Midbrain (tissue), 1 donor: ENCODE measurements around the gene PRADC1.

Experiments used
- DNase-seq: peaks from one replicate; lab custom pipeline; 2025; lab: John Stamatoyannopoulos, UW

Gene PRADC1

GRCh38 chr2:73258913-73259215, 25.8 kb upstream of the PRADC1 start:
- no peak for DNase-seq

GRCh38 chr2:73258186-73258912, 25.3 kb upstream of the PRADC1 start:
- DNase-seq: no peak

- DNase-seq: no peak
These were observed 24.5 kb upstream of the PRADC1 start for GRCh38 chr2:73257425-73258125.

GRCh38 chr2:73257021-73257420, 24.0 kb upstream of the PRADC1 start:
- DNase-seq: no peak

GRCh38 chr2:73256618-73256922, 23.5 kb upstream of the PRADC1 start:
- no peak for DNase-seq

GRCh38 chr2:73255907-73256617, 23.0 kb upstream of the PRADC1 start:
- no peak for DNase-seq

GRCh38 chr2:73255007-73255644, 22.1 kb upstream of the PRADC1 start:
- no peak for DNase-seq

- DNase-seq: no peak
These were observed 21.4 kb upstream of the PRADC1 start for GRCh38 chr2:73254343-73255006.

GRCh38 chr2:73253901-73254300, 20.9 kb upstream of the PRADC1 start:
- no peak for DNase-seq

GRCh38 chr2:73253400-73253799, 20.4 kb upstream of the PRADC1 start:
- DNase-seq: no peak

- DNase-seq: no peak
These were observed 19.4 kb upstream of the PRADC1 start for GRCh38 chr2:73252238-73253027.

GRCh38 chr2:73250872-73251846, 18.1 kb upstream of the PRADC1 start:
- DNase-seq: no peak

GRCh38 chr2:73249636-73250035, 16.6 kb upstream of the PRADC1 start:
- DNase-seq: no peak

GRCh38 chr2:73246850-73247249, 13.8 kb upstream of the PRADC1 start:
- no peak for DNase-seq

- DNase-seq: no peak
These were observed 11.5 kb upstream of the PRADC1 start for GRCh38 chr2:73244580-73244979.

GRCh38 chr2:73243884-73244570, 11.0 kb upstream of the PRADC1 start:
- no peak for DNase-seq

GRCh38 chr2:73239776-73240175, 6.7 kb upstream of the PRADC1 start:
- no peak for DNase-seq

- DNase-seq: no peak
These were observed 5.9 kb upstream of the PRADC1 start for GRCh38 chr2:73238976-73239375.

- no peak for DNase-seq
These were observed 5.1 kb upstream of the PRADC1 start for GRCh38 chr2:73238149-73238548.

GRCh38 chr2:73237168-73237567, 4.1 kb upstream of the PRADC1 start:
- no peak for DNase-seq
